ENCODE measurements around the gene AP2B1. TPM values are rescaled to one million over a fixed set of nuclear protein-coding genes. Genes with fewer than 3 reads are reported as not detected.

The AP2B1 gene
- total RNA-seq, 6 experiments from 2014 or later, result 33.8 to 62.7 (median 40.8) TPM

DNA sequence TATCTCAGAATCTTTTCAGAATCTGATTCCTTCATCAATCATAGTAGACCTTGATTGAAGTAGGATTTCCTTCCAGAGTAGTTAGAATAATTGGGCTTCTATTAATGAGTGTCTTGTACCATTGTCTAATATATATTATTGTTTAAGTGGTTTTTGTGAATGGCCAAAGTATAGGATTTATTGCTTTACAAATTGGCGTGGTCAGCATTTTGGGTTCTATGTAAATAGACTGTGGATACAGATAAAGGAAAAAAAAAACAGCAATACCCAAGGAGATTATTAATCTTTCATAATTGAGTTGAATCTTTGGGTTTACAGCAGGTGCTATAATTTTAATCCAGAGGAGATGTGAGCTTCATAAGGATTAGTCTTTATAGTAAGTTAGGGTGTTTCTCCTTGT, 64.3 kb downstream of the AP2B1 start:
- intact Hi-C loops (cut with DNase I), result no loop called here
- Histone ChIP-seq H3K36me3 (peaks cover 0 to 16% (median 2%) of the 10 kb centered on the region in 4 donors), H3K9me3 (no peaks in the 10 kb centered on the region), H3K4me3 (no peak overlapping the region), H3K4me1 (no peaks in the 10 kb centered on the region), H3K27ac (no peak overlapping the region), H3K27me3 (no peaks in the 10 kb centered on the region)
- no peak for ATAC-seq
- TF ChIP-seq POLR2A (IDR thresholded peaks at IDR 0.05), result no peak
- TF ChIP-seq, protein P1, sequence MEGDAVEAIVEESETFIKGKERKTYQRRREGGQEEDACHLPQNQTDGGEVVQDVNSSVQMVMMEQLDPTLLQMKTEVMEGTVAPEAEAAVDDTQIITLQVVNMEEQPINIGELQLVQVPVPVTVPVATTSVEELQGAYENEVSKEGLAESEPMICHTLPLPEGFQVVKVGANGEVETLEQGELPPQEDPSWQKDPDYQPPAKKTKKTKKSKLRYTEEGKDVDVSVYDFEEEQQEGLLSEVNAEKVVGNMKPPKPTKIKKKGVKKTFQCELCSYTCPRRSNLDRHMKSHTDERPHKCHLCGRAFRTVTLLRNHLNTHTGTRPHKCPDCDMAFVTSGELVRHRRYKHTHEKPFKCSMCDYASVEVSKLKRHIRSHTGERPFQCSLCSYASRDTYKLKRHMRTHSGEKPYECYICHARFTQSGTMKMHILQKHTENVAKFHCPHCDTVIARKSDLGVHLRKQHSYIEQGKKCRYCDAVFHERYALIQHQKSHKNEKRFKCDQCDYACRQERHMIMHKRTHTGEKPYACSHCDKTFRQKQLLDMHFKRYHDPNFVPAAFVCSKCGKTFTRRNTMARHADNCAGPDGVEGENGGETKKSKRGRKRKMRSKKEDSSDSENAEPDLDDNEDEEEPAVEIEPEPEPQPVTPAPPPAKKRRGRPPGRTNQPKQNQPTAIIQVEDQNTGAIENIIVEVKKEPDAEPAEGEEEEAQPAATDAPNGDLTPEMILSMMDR (IDR thresholded peaks at IDR 0.05), result no peak
- WGBS (ENCODE audit: insufficient coverage, low coverage, low lambda C conversion rate, missing lambda C conversion rate), result 100% methylated on average over 1 of the region's 1 CpG
- DNase-seq, result no peak

- TF ChIP-seq, protein P1 (IDR thresholded peaks at IDR 0.05), result no peak
- TF ChIP-seq POLR2A (IDR thresholded peaks at IDR 0.05), result no peak
- no peak for DNase-seq
- Histone ChIP-seq H3K36me3 (peaks cover 0 to 34% (median 2%) of the 10 kb centered on the region in 4 donors), H3K27ac (no peak overlapping the region), H3K4me1 (no peaks in the 10 kb centered on the region), H3K27me3 (no peaks in the 10 kb centered on the region), H3K4me3 (no peak overlapping the region), H3K9me3 (no peaks in the 10 kb centered on the region)
- intact Hi-C loops (cut with DNase I), result no loop called here
- peak in 1 of 4 donors; percentile 77 for ATAC-seq
- 77% methylated on average over 5 of the region's 12 CpGs for WGBS (ENCODE audit: insufficient coverage, low coverage, low lambda C conversion rate, missing lambda C conversion rate)
Measured at GRCh38 chr17:35653619-35654361, 66.7 kb downstream of the AP2B1 start.

DNA sequence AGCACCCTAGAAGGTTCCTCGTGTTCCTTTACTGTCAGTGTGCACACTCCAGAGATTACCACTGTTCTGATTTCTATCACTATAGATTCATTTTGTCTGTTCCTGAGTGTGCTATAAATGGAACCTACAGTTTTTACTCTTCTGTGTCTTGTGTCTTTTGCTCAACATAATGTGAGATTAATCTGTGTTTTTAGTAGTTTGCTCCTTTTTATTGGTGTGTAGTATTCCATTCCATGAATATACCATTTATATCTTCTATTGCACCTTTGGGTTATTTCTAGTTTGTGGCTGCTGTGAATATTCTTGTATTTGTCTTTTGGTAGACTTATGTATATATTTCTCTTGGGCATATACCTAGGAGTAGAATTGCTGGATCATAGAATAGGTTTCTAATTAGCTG, 68.2 kb downstream of the AP2B1 start:
- no peak for TF ChIP-seq POLR2A (IDR thresholded peaks at IDR 0.05)
- TF ChIP-seq, protein P1 (IDR thresholded peaks at IDR 0.05), result no peak
- Histone ChIP-seq H3K9me3 (no peaks in the 10 kb centered on the region), H3K27me3 (no peaks in the 10 kb centered on the region), H3K27ac (no peak overlapping the region), H3K36me3 (peaks cover 0 to 35% (median 3%) of the 10 kb centered on the region in 4 donors), H3K4me3 (no peak overlapping the region), H3K4me1 (no peaks in the 10 kb centered on the region)
- 100% methylated on average over 1 of the region's 1 CpG for WGBS (ENCODE audit: insufficient coverage, low coverage, low lambda C conversion rate, missing lambda C conversion rate)
- ATAC-seq (no peak), DNase-seq (no peak)
- intact Hi-C loops (cut with DNase I), result no loop called here

DNA sequence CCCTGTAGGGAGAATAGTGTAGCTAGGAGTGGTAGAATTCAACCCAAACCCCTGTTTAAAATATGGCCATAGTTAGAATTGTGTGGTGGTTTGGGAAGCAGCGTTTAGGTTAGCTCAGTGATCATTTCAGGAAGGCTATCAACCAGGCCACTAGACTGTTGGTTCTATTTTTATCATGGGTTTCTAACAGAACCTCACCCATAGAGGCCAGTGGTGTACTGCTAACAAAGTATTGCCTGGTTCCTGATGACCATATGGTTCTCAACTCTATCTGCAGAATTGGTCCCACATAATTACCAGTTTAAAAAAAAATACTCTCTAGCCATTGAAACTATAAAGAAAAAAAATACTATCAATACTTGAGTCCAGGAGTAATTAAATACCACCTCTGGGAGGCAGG, 73.8 kb downstream of the AP2B1 start:
- no peak overlapping the region for H3K27ac ChIP-seq
- peaks cover 0 to 8% (median 3%) of the 10 kb centered on the region in 4 donors for H3K4me1 ChIP-seq
- TF ChIP-seq POLR2A (IDR thresholded peaks at IDR 0.05), result no peak
- TF ChIP-seq, protein P1 (IDR thresholded peaks at IDR 0.05), result peak in 3 of 4 donors; percentile 17 to 24 (median 22)
- ATAC-seq (peak in 3 of 4 donors; percentile 38 to 69 (median 59)), DNase-seq (no peak)
- no peaks in the 10 kb centered on the region for H3K9me3 ChIP-seq
- no peak overlapping the region for H3K4me3 ChIP-seq
- WGBS (ENCODE audit: insufficient coverage, low coverage, low lambda C conversion rate, missing lambda C conversion rate), result 60% methylated on average over 1 of the region's 1 CpG
- no peaks in the 10 kb centered on the region for H3K27me3 ChIP-seq
- intact Hi-C loops (cut with DNase I), result no loop called here
- H3K36me3 ChIP-seq, result peaks cover 0 to 19% (median 1%) of the 10 kb centered on the region in 4 donors

All from right lobe of liver (tissue), 6 donors.